ENCODE measurements around the gene SH3RF3.
"Not testable (repeated sequence)": the region's sequence is repeated elsewhere in the genome, so short reads cannot be mapped to it uniquely, and the experiment has no call there.

The SH3RF3 gene

GRCh38 chr2:109222422-109222821 lies 93.4 kb downstream of the SH3RF3 start:
- no peak for DNase-seq

- DNase-seq, result no peak
Observed at GRCh38 chr2:109222825-109223471, 93.9 kb downstream of the SH3RF3 start.

- no peak for DNase-seq
Observed at GRCh38 chr2:109223490-109223889, 94.5 kb downstream of the SH3RF3 start.

GRCh38 chr2:109224341-109224740 lies 95.3 kb downstream of the SH3RF3 start:
- DNase-seq, result not testable (repeated sequence)

GRCh38 chr2:109225170-109225782 lies 96.3 kb downstream of the SH3RF3 start:
- DNase-seq, result no peak

GRCh38 chr2:109226128-109226527 lies 97.1 kb downstream of the SH3RF3 start:
- no peak for DNase-seq

- DNase-seq, result no peak
Observed at GRCh38 chr2:109226622-109227021, 97.6 kb downstream of the SH3RF3 start.

- no peak for DNase-seq
Observed at GRCh38 chr2:109229094-109229675, 100.2 kb downstream of the SH3RF3 start.

GRCh38 chr2:109230941-109231420 lies 102.0 kb downstream of the SH3RF3 start:
- no peak for DNase-seq

- no peak for DNase-seq
Observed at GRCh38 chr2:109231428-109231827, 102.4 kb downstream of the SH3RF3 start.

- DNase-seq, result no peak
Observed at GRCh38 chr2:109231996-109232705, 103.1 kb downstream of the SH3RF3 start.

- no peak for DNase-seq
Observed at GRCh38 chr2:109232909-109233308, 103.9 kb downstream of the SH3RF3 start.

- DNase-seq, result no peak
Observed at GRCh38 chr2:109233643-109234042, 104.6 kb downstream of the SH3RF3 start.

GRCh38 chr2:109234355-109234754 lies 105.3 kb downstream of the SH3RF3 start:
- no peak for DNase-seq

- no peak for DNase-seq
Observed at GRCh38 chr2:109236147-109236546, 107.1 kb downstream of the SH3RF3 start.

GRCh38 chr2:109237792-109238191 lies 108.8 kb downstream of the SH3RF3 start:
- no peak for DNase-seq

GRCh38 chr2:109238580-109238979 lies 109.6 kb downstream of the SH3RF3 start:
- DNase-seq, result peak; percentile 91

GRCh38 chr2:109239720-109240119 lies 110.7 kb downstream of the SH3RF3 start:
- DNase-seq, result no peak

- DNase-seq, result no peak
Observed at GRCh38 chr2:109242210-109242653, 113.2 kb downstream of the SH3RF3 start.

- DNase-seq, result no peak
Observed at GRCh38 chr2:109242654-109243331, 113.8 kb downstream of the SH3RF3 start.

- DNase-seq, result no peak
Observed at GRCh38 chr2:109243526-109244303, 114.7 kb downstream of the SH3RF3 start.

- no peak for DNase-seq
Observed at GRCh38 chr2:109244304-109244582, 115.2 kb downstream of the SH3RF3 start.

All from NK-92 treated with Interleukin-12 subunit alpha and Interleukin-12 subunit beta, amount 100 ng/mL, for 24 hours (cell line).